ENCODE measurements around the gene ETNK2. TPM values are rescaled to one million over a fixed set of nuclear protein-coding genes. Genes with fewer than 3 reads are reported as not detected.
A peak's percentile ranks its signal among the peaks of the same experiment; 100 is the strongest.

Gene ETNK2
- total RNA-seq, 6 experiments from 2014 or later = 30.9 to 231 (median 98.9) TPM

- no peak for ATAC-seq
- no peaks in the 10 kb centered on the region for H3K36me3 ChIP-seq
- no peaks in the 10 kb centered on the region for H3K9me3 ChIP-seq
- no peak for TF ChIP-seq CTCF (IDR thresholded peaks at IDR 0.05)
- no peak for TF ChIP-seq POLR2A (IDR thresholded peaks at IDR 0.05)
- H3K27me3 ChIP-seq = no peaks in the 10 kb centered on the region
- 52% methylated on average over 2 of the region's 2 CpGs for WGBS (ENCODE audit: insufficient coverage, low coverage, low lambda C conversion rate, missing lambda C conversion rate)
- H3K4me3 ChIP-seq = no peak overlapping the region
- H3K27ac ChIP-seq = peak overlapping the region in 2 of 3 donors; percentile 36 to 71
- intact Hi-C loops (cut with DNase I) = no loop called here
- H3K4me1 ChIP-seq = peaks cover 0 to 31% (median 12%) of the 10 kb centered on the region in 4 donors
- no peak for DNase-seq
Measured at GRCh38 chr1:204093781-204094180, 58.1 kb downstream of the ETNK2 start.

- intact Hi-C loops (cut with DNase I) = no loop called here
- H3K36me3 ChIP-seq = no peaks in the 10 kb centered on the region
- H3K9me3 ChIP-seq = no peaks in the 10 kb centered on the region
- DNase-seq = peak in 2 of 3 donors; percentile 52 to 65
- no peak overlapping the region for H3K4me3 ChIP-seq
- H3K27me3 ChIP-seq = no peaks in the 10 kb centered on the region
- WGBS (ENCODE audit: insufficient coverage, low coverage, low lambda C conversion rate, missing lambda C conversion rate) = 22% methylated on average over 1 of the region's 4 CpGs
- ATAC-seq = peak; percentile 65 to 93 (median 80)
- peaks cover 0 to 35% (median 14%) of the 10 kb centered on the region in 4 donors for H3K4me1 ChIP-seq
- H3K27ac ChIP-seq = peak overlapping the region; percentile 36 to 71 (median 62)
- TF ChIP-seq POLR2A (IDR thresholded peaks at IDR 0.05) (peak; percentile 59), CTCF (IDR thresholded peaks at IDR 0.05) (no peak)
Measured at GRCh38 chr1:204093421-204093717, 58.5 kb downstream of the ETNK2 start.

GRCh38 chr1:204092632-204093420 is 59.0 kb downstream of the ETNK2 start:
- Histone ChIP-seq H3K4me1 (peaks cover 0 to 40% (median 17%) of the 10 kb centered on the region in 4 donors), H3K27ac (peak overlapping the region; percentile 36 to 71 (median 62)), H3K4me3 (no peak overlapping the region), H3K9me3 (no peaks in the 10 kb centered on the region), H3K27me3 (no peaks in the 10 kb centered on the region), H3K36me3 (no peaks in the 10 kb centered on the region)
- TF ChIP-seq CTCF (IDR thresholded peaks at IDR 0.05) (no peak), POLR2A (IDR thresholded peaks at IDR 0.05) (no peak)
- ATAC-seq = peak; percentile 27 to 56 (median 44)
- intact Hi-C loops (cut with DNase I) = no loop called here
- WGBS (ENCODE audit: insufficient coverage, low coverage, low lambda C conversion rate, missing lambda C conversion rate) = 30% methylated on average over 5 of the region's 12 CpGs
- DNase-seq = no peak

GRCh38 chr1:204091787-204092312 is 60.0 kb downstream of the ETNK2 start:
- intact Hi-C loops (cut with DNase I) = no loop called here
- Histone ChIP-seq H3K36me3 (no peaks in the 10 kb centered on the region), H3K4me1 (peaks cover 0 to 49% (median 21%) of the 10 kb centered on the region in 4 donors), H3K9me3 (no peaks in the 10 kb centered on the region), H3K27me3 (no peaks in the 10 kb centered on the region), H3K27ac (no peak overlapping the region), H3K4me3 (no peak overlapping the region)
- DNase-seq (no peak), ATAC-seq (no peak)
- 90% methylated on average over 5 of the region's 5 CpGs for WGBS (ENCODE audit: insufficient coverage, low coverage, low lambda C conversion rate, missing lambda C conversion rate)
- no peak for TF ChIP-seq CTCF (IDR thresholded peaks at IDR 0.05)
- no peak for TF ChIP-seq POLR2A (IDR thresholded peaks at IDR 0.05)

Measured in right lobe of liver (tissue), 6 donors.